ENCODE data around the gene DGKG.

The DGKG gene

GRCh38 chr3:186251948-186252619, 110.0 kb downstream of the DGKG start:
- no peak for DNase-seq
- H3K4ac ChIP-seq (ENCODE audit: low read depth, low read length) = no peak overlapping the region
- no peak overlapping the region for H2AK5ac ChIP-seq (ENCODE audit: low read length)
- no peak overlapping the region for H2BK120ac ChIP-seq (ENCODE audit: low read depth, low read length)
- no CpG with 5 or more reads among the region's 8 CpGs for WGBS (ENCODE audit: extremely low coverage, insufficient coverage, low lambda C conversion rate)
- no peaks in the 10 kb centered on the region for H3K79me2 ChIP-seq (ENCODE audit: control insufficient read depth, insufficient read depth, low read length)
- H3K4me2 ChIP-seq (ENCODE audit: low read length) = no peak overlapping the region
- H3K4me3 ChIP-seq (ENCODE audit: low read length) = no peak overlapping the region
- no peak overlapping the region for H2BK5ac ChIP-seq (ENCODE audit: low read length)
- H4K5ac ChIP-seq (ENCODE audit: low read length) = no peak overlapping the region
- no peaks in the 10 kb centered on the region for H3K4me1 ChIP-seq (ENCODE audit: control insufficient read depth, low read depth, low read length)
- no peak overlapping the region for H3K9ac ChIP-seq (ENCODE audit: low read length)
- H3K27ac ChIP-seq (ENCODE audit: low read depth, low read length) = no peak overlapping the region
- no peaks in the 10 kb centered on the region for H3K27me3 ChIP-seq (ENCODE audit: insufficient read depth, low read length, poor library complexity)
- H2BK15ac ChIP-seq (replicated peaks; ENCODE audit: low read depth) = no peak overlapping the region
- H4K8ac ChIP-seq (ENCODE audit: low read depth, low read length) = no peak overlapping the region
- no peaks in the 10 kb centered on the region for H3K79me1 ChIP-seq (ENCODE audit: low read length)
- no peaks in the 10 kb centered on the region for H3K36me3 ChIP-seq (ENCODE audit: control insufficient read depth, insufficient read depth, low read length)
- no peak overlapping the region for H3K18ac ChIP-seq (ENCODE audit: low read length)
- H3K23ac ChIP-seq (ENCODE audit: low read length) = no peak overlapping the region
- H3K56ac ChIP-seq (ENCODE audit: low read length) = no peak overlapping the region

- H3K56ac ChIP-seq (ENCODE audit: low read length) = no peak overlapping the region
- no peak for DNase-seq
These were observed 113.2 kb downstream of the DGKG start for GRCh38 chr3:186248850-186249249.

GRCh38 chr3:186247821-186248814, 113.9 kb downstream of the DGKG start:
- no peak overlapping the region for H4K5ac ChIP-seq (ENCODE audit: low read length)
- H3K4me2 ChIP-seq (ENCODE audit: low read length) = no peak overlapping the region
- H3K36me3 ChIP-seq (ENCODE audit: control insufficient read depth, insufficient read depth, low read length) = no peaks in the 10 kb centered on the region
- H4K8ac ChIP-seq (ENCODE audit: low read depth, low read length) = no peak overlapping the region
- no peaks in the 10 kb centered on the region for H3K4me1 ChIP-seq (ENCODE audit: control insufficient read depth, low read depth, low read length)
- H3K18ac ChIP-seq (ENCODE audit: low read length) = no peak overlapping the region
- H3K79me1 ChIP-seq (ENCODE audit: low read length) = no peaks in the 10 kb centered on the region
- H2BK5ac ChIP-seq (ENCODE audit: low read length) = no peak overlapping the region
- H2BK120ac ChIP-seq (ENCODE audit: low read depth, low read length) = no peak overlapping the region
- no peak overlapping the region for H3K4ac ChIP-seq (ENCODE audit: low read depth, low read length)
- no peaks in the 10 kb centered on the region for H3K79me2 ChIP-seq (ENCODE audit: control insufficient read depth, insufficient read depth, low read length)
- H3K56ac ChIP-seq (ENCODE audit: low read length) = no peak overlapping the region
- no peak overlapping the region for H3K27ac ChIP-seq (ENCODE audit: low read depth, low read length)
- no peak overlapping the region for H3K4me3 ChIP-seq (ENCODE audit: low read length)
- no peak overlapping the region for H2AK5ac ChIP-seq (ENCODE audit: low read length)
- H3K9ac ChIP-seq (ENCODE audit: low read length) = no peak overlapping the region
- no peaks in the 10 kb centered on the region for H3K27me3 ChIP-seq (ENCODE audit: insufficient read depth, low read length, poor library complexity)
- no peak overlapping the region for H2BK15ac ChIP-seq (replicated peaks; ENCODE audit: low read depth)
- no peak overlapping the region for H3K23ac ChIP-seq (ENCODE audit: low read length)
- WGBS (ENCODE audit: extremely low coverage, insufficient coverage, low lambda C conversion rate) = no CpG with 5 or more reads among the region's 5 CpGs
- DNase-seq = no peak

More at GRCh38 chr3:186248850-186249249, 113.2 kb downstream of the DGKG start:
- Histone ChIP-seq H3K4me3 (ENCODE audit: low read length) (no peak overlapping the region), H2AK5ac (ENCODE audit: low read length) (no peak overlapping the region), H3K18ac (ENCODE audit: low read length) (no peak overlapping the region), H3K23ac (ENCODE audit: low read length) (no peak overlapping the region), H3K4ac (ENCODE audit: low read depth, low read length) (no peak overlapping the region), H3K4me1 (ENCODE audit: control insufficient read depth, low read depth, low read length) (no peaks in the 10 kb centered on the region), H2BK120ac (ENCODE audit: low read depth, low read length) (no peak overlapping the region), H3K27ac (ENCODE audit: low read depth, low read length) (no peak overlapping the region), H3K79me1 (ENCODE audit: low read length) (no peaks in the 10 kb centered on the region), H2BK15ac (replicated peaks; ENCODE audit: low read depth) (no peak overlapping the region), H3K36me3 (ENCODE audit: control insufficient read depth, insufficient read depth, low read length) (no peaks in the 10 kb centered on the region), H4K5ac (ENCODE audit: low read length) (no peak overlapping the region), H2BK5ac (ENCODE audit: low read length) (no peak overlapping the region), H3K9ac (ENCODE audit: low read length) (no peak overlapping the region), H4K8ac (ENCODE audit: low read depth, low read length) (no peak overlapping the region), H3K4me2 (ENCODE audit: low read length) (no peak overlapping the region), H3K79me2 (ENCODE audit: control insufficient read depth, insufficient read depth, low read length) (no peaks in the 10 kb centered on the region), H3K27me3 (ENCODE audit: insufficient read depth, low read length, poor library complexity) (no peaks in the 10 kb centered on the region)
- WGBS (ENCODE audit: extremely low coverage, insufficient coverage, low lambda C conversion rate) = no CpG with 5 or more reads among the region's 7 CpGs

GRCh38 chr3:186246941-186247340, 115.1 kb downstream of the DGKG start:
- peak; percentile 51 for DNase-seq
- Histone ChIP-seq H4K5ac (ENCODE audit: low read length) (no peak overlapping the region), H3K4me3 (ENCODE audit: low read length) (no peak overlapping the region), H3K79me2 (ENCODE audit: control insufficient read depth, insufficient read depth, low read length) (no peaks in the 10 kb centered on the region), H4K8ac (ENCODE audit: low read depth, low read length) (no peak overlapping the region), H2BK15ac (replicated peaks; ENCODE audit: low read depth) (no peak overlapping the region), H3K4me2 (ENCODE audit: low read length) (no peak overlapping the region), H2BK5ac (ENCODE audit: low read length) (no peak overlapping the region), H3K4ac (ENCODE audit: low read depth, low read length) (no peak overlapping the region), H3K36me3 (ENCODE audit: control insufficient read depth, insufficient read depth, low read length) (no peaks in the 10 kb centered on the region), H2AK5ac (ENCODE audit: low read length) (no peak overlapping the region), H3K79me1 (ENCODE audit: low read length) (no peaks in the 10 kb centered on the region), H3K9ac (ENCODE audit: low read length) (no peak overlapping the region), H3K27me3 (ENCODE audit: insufficient read depth, low read length, poor library complexity) (no peaks in the 10 kb centered on the region), H2BK120ac (ENCODE audit: low read depth, low read length) (no peak overlapping the region), H3K27ac (ENCODE audit: low read depth, low read length) (no peak overlapping the region), H3K4me1 (ENCODE audit: control insufficient read depth, low read depth, low read length) (no peaks in the 10 kb centered on the region), H3K56ac (ENCODE audit: low read length) (no peak overlapping the region), H3K18ac (ENCODE audit: low read length) (no peak overlapping the region), H3K23ac (ENCODE audit: low read length) (no peak overlapping the region)
- no CpG with 5 or more reads among the region's 2 CpGs for WGBS (ENCODE audit: extremely low coverage, insufficient coverage, low lambda C conversion rate)

GRCh38 chr3:186244016-186244415, 118.0 kb downstream of the DGKG start:
- Histone ChIP-seq H3K18ac (ENCODE audit: low read length) (no peak overlapping the region), H3K79me1 (ENCODE audit: low read length) (no peaks in the 10 kb centered on the region), H3K4me3 (ENCODE audit: low read length) (no peak overlapping the region), H3K36me3 (ENCODE audit: control insufficient read depth, insufficient read depth, low read length) (no peaks in the 10 kb centered on the region), H2BK120ac (ENCODE audit: low read depth, low read length) (no peak overlapping the region), H3K4me2 (ENCODE audit: low read length) (no peak overlapping the region), H3K56ac (ENCODE audit: low read length) (no peak overlapping the region), H4K8ac (ENCODE audit: low read depth, low read length) (no peak overlapping the region), H3K23ac (ENCODE audit: low read length) (no peak overlapping the region), H3K27ac (ENCODE audit: low read depth, low read length) (no peak overlapping the region), H3K4ac (ENCODE audit: low read depth, low read length) (no peak overlapping the region), H3K79me2 (ENCODE audit: control insufficient read depth, insufficient read depth, low read length) (no peaks in the 10 kb centered on the region), H3K9ac (ENCODE audit: low read length) (no peak overlapping the region), H2BK15ac (replicated peaks; ENCODE audit: low read depth) (no peak overlapping the region), H2AK5ac (ENCODE audit: low read length) (no peak overlapping the region), H2BK5ac (ENCODE audit: low read length) (no peak overlapping the region), H4K5ac (ENCODE audit: low read length) (no peak overlapping the region), H3K27me3 (ENCODE audit: insufficient read depth, low read length, poor library complexity) (no peaks in the 10 kb centered on the region), H3K4me1 (ENCODE audit: control insufficient read depth, low read depth, low read length) (no peaks in the 10 kb centered on the region)
- WGBS (ENCODE audit: extremely low coverage, insufficient coverage, low lambda C conversion rate) = no CpG with 5 or more reads among the region's 6 CpGs
- DNase-seq = no peak
